Eye (tissue), 1 donor: ENCODE data around the gene SVEP1.

ENCODE experiments used
- DNase-seq: peaks from one replicate; pipeline ENCODE4 v3.0.0-alpha.2; 2015

SVEP1 gene

DNA sequence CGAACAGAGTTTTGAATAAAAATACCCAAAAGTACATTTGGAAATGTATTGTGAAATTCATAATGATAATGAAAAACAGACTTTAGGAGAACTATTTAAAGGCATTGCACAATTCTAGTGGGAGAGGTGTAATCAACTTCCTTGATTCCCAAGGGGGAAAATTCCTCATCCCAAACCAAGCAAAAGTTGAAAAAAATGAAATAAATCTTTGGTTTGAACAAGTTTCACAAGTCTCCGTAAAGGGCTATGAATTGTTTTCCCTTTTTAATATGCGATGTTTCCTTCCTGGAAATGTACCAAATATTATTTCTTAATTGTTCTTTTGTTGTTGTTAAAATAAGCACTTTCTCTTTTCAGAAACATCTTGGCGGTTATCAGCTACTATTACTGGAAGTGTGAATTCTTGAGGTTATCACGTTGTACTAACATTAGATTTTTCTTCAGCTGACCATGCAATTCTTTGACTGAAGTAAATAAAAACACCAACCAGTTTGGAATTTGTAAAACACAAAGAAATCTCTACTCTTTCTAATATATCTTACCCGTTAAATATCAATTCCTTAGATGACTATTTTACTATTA is 59.3 kb downstream of the SVEP1 start:
- no peak for DNase-seq

- no peak for DNase-seq
These were observed 62.1 kb downstream of the SVEP1 start for GRCh38 chr9:110517483-110517882.

- no peak for DNase-seq
These were observed 64.6 kb downstream of the SVEP1 start for GRCh38 chr9:110514897-110515296.

GRCh38 chr9:110512817-110513216 is 66.7 kb downstream of the SVEP1 start:
- DNase-seq: no peak

GRCh38 chr9:110509792-110510191 is 69.7 kb downstream of the SVEP1 start:
- no peak for DNase-seq

GRCh38 chr9:110502842-110503241 is 76.7 kb downstream of the SVEP1 start:
- DNase-seq: no peak

DNA sequence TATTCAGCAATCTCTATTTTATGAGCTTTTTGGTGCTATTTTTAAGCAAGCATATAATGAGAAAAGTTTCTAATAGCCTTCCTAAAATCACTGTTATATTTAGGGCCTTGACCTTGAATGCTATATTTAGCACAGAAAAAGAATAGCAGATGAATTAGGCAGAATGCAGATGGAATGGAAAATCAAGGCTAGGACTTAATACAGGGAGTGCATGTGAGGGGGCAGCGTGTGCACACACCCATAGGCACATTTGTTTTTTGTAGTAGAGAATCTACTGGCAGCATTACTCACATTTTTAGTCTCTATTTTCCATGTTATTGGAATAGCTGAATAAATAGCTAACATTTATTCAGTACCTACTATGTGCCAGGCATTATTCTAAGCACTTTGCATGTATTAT is 79.9 kb downstream of the SVEP1 start:
- DNase-seq: no peak

- DNase-seq: no peak
These were observed 92.3 kb downstream of the SVEP1 start for GRCh38 chr9:110487196-110487595.

DNA sequence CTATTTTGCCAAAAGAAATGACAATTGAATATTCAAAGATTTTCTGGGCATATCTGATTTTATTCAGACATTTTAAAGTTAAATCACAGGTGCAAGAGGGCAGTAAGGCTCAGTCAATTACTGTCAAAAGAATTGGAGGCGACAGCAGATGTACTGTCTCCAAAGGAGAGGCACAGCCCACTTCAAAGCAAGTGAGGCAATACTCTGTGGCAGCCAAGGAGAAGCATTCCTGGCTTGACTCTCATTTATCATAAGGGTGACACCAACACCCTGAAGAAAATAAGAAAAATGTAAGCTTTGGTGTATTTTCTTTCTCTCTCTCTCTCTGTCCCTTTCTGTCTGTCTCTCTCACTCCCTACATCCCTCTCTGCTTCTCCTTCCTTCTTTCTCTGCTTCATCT is 93.3 kb downstream of the SVEP1 start:
- no peak for DNase-seq

DNA sequence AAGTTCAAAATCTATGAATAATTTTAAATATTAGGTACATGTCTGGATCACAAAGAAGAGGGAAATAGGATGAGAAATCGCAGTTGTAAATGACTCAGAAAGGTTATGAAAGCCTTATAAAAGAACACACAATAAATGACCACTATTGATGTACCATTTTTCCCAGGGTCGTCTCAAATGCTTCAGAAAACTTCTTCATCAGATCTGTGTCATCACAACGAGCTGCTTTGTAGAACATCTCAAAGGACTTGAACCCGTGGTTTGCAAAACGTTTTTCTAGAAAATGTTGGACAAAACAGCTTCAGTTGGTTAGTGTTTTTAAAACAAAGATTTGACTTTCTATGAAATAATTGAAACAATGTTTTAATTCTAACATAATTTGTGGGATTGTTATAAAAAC is 100.1 kb downstream of the SVEP1 start:
- no peak for DNase-seq

GRCh38 chr9:110476251-110476650 is 103.3 kb downstream of the SVEP1 start:
- DNase-seq: no peak

- no peak for DNase-seq
These were observed 107.4 kb downstream of the SVEP1 start for GRCh38 chr9:110472111-110472510.

DNA sequence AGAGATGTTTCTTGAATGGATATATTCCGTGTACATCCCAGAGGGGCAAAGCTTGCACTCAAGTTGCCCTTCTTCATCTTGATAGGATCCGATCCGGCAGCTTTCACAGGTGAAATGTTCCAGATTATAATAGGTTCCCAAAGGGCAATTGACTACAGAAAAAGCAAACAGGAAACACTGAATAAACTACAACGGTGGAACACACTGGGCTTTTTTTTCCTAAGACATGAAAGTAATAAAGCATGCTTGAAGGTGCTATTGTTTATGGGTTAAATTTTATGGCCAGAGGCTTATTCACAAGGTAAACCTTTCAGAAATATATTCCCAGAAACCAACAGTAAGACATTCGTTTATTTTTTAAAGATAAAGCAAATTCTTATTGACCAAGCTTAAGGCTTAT is 110.6 kb downstream of the SVEP1 start:
- DNase-seq: no peak

GRCh38 chr9:110465190-110465589 is 114.4 kb downstream of the SVEP1 start:
- no peak for DNase-seq

DNA sequence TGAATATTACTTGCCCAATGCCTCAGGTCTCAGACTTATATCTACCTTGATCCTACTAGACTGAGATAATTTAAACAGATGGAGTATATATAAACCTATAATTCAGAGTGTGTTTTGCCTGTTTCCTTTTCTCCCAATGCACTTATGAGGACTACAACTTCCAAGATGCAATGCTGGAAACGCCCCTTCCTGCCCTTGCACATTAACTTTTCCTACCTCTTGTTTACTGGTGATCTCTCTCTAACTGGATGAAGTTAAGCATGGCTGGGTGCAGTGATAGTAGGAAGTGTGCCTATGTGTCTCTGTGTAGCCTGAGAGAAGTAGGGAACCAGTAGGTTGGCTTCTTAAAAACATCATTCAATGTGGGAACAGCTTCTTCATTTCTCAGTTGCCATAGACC is 115.2 kb downstream of the SVEP1 start:
- no peak for DNase-seq

- no peak for DNase-seq
These were observed 116.0 kb downstream of the SVEP1 start for GRCh38 chr9:110463499-110463898.

GRCh38 chr9:110457245-110457644 is 122.3 kb downstream of the SVEP1 start:
- no peak for DNase-seq

- DNase-seq: no peak
These were observed 122.9 kb downstream of the SVEP1 start for GRCh38 chr9:110456681-110457080.

- no peak for DNase-seq
These were observed 123.7 kb downstream of the SVEP1 start for GRCh38 chr9:110455860-110456259.

- peak; percentile 30 for DNase-seq
These were observed 127.2 kb downstream of the SVEP1 start for GRCh38 chr9:110452227-110452801.

DNA sequence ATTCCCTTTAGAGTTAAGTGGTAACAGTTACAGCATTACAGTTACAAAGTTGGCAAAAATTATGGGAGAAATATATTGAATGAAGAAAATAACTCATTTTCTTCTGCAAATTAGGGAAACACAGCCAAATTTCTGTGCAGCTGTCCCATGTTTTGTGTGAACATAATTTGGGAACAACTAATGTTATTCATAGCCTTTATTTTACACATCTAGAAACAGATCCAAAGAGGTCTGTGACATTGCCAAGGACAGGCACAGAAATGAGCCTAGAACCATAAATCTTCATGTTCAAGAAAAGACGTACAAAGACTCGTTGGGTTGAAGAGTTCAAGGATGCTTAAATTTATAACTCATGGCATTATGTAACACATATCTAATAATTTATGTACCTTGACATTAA is 127.8 kb downstream of the SVEP1 start:
- DNase-seq: no peak

GRCh38 chr9:110447476-110447875 is 132.1 kb downstream of the SVEP1 start:
- DNase-seq: no peak

DNA sequence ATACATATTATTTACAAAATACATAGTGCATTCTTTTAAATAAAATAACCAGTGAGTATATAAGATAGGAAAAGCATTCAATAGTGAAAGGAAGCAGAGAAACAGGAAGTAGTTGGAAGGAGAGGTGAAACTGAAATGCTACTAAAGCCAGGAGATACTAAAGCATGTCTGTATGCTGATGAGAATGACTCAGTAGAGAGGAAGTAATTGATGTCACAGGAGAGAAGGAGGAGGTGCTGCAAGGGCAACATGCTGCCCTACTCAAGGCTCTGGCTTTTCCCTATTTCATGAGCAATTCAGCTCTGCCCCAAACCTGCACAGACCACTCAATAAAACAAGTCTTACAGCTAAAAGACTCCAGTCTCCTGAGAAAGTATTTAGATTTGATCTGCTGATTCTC is 133.4 kb downstream of the SVEP1 start:
- DNase-seq: no peak

DNA sequence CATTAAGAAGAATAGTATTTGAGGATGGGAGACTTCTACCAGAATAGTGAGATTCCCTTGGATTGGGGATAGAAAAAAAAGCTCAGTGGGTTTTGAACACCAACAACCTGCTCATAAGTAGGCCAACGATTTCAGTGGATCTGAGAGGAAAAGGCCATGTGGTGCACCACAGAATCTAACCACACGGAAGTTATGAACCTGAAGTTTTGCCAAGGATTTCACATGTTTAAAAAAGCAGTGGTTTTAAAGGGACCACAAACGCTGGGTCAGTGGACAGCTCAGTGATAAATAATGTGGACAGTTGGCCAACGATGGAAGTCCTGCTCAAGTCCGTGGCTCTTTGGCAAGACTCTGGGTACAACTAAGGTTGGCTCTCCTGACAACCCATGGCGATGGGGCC is 134.6 kb downstream of the SVEP1 start:
- no peak for DNase-seq

GRCh38 chr9:110443866-110444220 is 135.7 kb downstream of the SVEP1 start:
- no peak for DNase-seq
